Activated CD8-positive, alpha-beta memory T cell treated with anti-CD3 and anti-CD28 coated beads, Interleukin-2, amount 10 ng/mL, durations not matched to agents 7 days and 5 days (primary cell): ENCODE data around the gene LRRC37B. TPM values are rescaled to one million over a fixed set of nuclear protein-coding genes. Genes with fewer than 3 reads are reported as not detected.
"Not testable (repeated sequence)": the region's sequence is repeated elsewhere in the genome, so short reads cannot be mapped to it uniquely, and the experiment has no call there.

ENCODE experiments used
- ATAC-seq: fragments of 150-1000 bp; cut with Tn5 transposase; one replicate; pipeline ENCODE4 v1.10.0; 2021; ENCODE audit warnings: moderate library complexity
- CTCF ChIA-PET: fragments of 350-600 bp; sonication (Branson Sonifier 250); formaldehyde crosslinking; loops from one replicate; lab custom pipeline; 2021; ENCODE audit warnings: antibody characterized with exemption; lab: Charles Lee
- DNase-seq: peaks from one replicate; pipeline ENCODE4 v3.0.0-alpha.2; 2020
- H3K27ac Mint-ChIP-seq: one replicate; pipeline ENCODE4 v1.8.0; 2021; ENCODE audit warnings: mild to moderate bottlenecking, mixed read lengths
- H3K27me3 Mint-ChIP-seq: one replicate; pipeline ENCODE4 v1.8.0; 2021; ENCODE audit warnings: mixed read lengths
- H3K36me3 Mint-ChIP-seq: one replicate; pipeline ENCODE4 v1.8.0; 2021; ENCODE audit warnings: mild to moderate bottlenecking, mixed read lengths
- H3K4me1 Mint-ChIP-seq: one replicate; pipeline ENCODE4 v1.8.0; 2021; ENCODE audit warnings: mixed read lengths
- H3K4me3 Mint-ChIP-seq: one replicate; pipeline ENCODE4 v1.8.0; 2021; ENCODE audit warnings: mild to moderate bottlenecking, moderate library complexity, mixed read lengths
- H3K9me3 Mint-ChIP-seq: one replicate; pipeline ENCODE4 v1.8.0; 2022; ENCODE audit warnings: low read depth, mixed read lengths
- total RNA-seq, 2 experiments: library from RNA; stranded (reverse); gene quantifications; one replicate each; pipeline ENCODE4 v1.2.3, GENCODE V29; 2021

The LRRC37B gene
- total RNA-seq, 2 experiments from 2014 or later = 29.4 to 42.8 TPM

GRCh38 chr17:32016231-32016630, 9.0 kb downstream of the LRRC37B start:
- Mint-ChIP-seq H3K4me3 (peak overlapping the region; percentile 3), H3K27ac (peak overlapping the region; percentile 78), H3K36me3 (peaks cover 24% of the 10 kb centered on the region), H3K4me1 (peaks cover 48% of the 10 kb centered on the region), H3K9me3 (no peaks in the 10 kb centered on the region), H3K27me3 (no peaks in the 10 kb centered on the region)
- DNase-seq (no peak), ATAC-seq (no peak)
- CTCF ChIA-PET = interaction anchor here (0.9 to 3.5 kb wide), 3 partner anchors 8 to 124 kb away, joined by 3 to 25 read pairs (median 4); partner anchors contain the start of gene LRRC37B

DNA sequence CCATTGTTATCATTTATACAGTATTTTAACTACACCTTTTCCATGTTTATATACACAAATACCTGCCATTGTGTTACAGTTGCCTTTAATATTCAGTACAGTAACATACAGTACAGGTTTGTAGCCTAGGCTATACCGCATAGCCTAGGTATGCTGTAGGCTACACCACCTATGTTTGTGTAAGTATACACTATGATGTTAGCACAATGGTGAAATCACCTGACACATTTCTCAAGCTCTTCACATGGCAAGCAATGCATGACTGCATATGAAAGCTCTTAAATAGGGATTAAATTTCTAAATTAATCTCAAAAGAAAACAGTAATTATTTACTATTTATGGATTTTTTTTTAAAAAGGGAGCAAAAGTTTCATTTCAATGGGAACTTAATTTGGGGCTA, 12.0 kb downstream of the LRRC37B start:
- peaks cover 15% of the 10 kb centered on the region for H3K36me3 Mint-ChIP-seq
- DNase-seq (no peak), ATAC-seq (no peak)
- no peak overlapping the region for H3K27ac Mint-ChIP-seq
- CTCF ChIA-PET = interaction anchor here (1.5 to 3.5 kb wide), 2 partner anchors 11 to 114 kb away, joined by 3 to 25 read pairs; partner anchors contain the start of gene LRRC37B
- no peaks in the 10 kb centered on the region for H3K9me3 Mint-ChIP-seq
- H3K27me3 Mint-ChIP-seq = no peaks in the 10 kb centered on the region
- peaks cover 39% of the 10 kb centered on the region for H3K4me1 Mint-ChIP-seq
- H3K4me3 Mint-ChIP-seq = no peak overlapping the region

DNA sequence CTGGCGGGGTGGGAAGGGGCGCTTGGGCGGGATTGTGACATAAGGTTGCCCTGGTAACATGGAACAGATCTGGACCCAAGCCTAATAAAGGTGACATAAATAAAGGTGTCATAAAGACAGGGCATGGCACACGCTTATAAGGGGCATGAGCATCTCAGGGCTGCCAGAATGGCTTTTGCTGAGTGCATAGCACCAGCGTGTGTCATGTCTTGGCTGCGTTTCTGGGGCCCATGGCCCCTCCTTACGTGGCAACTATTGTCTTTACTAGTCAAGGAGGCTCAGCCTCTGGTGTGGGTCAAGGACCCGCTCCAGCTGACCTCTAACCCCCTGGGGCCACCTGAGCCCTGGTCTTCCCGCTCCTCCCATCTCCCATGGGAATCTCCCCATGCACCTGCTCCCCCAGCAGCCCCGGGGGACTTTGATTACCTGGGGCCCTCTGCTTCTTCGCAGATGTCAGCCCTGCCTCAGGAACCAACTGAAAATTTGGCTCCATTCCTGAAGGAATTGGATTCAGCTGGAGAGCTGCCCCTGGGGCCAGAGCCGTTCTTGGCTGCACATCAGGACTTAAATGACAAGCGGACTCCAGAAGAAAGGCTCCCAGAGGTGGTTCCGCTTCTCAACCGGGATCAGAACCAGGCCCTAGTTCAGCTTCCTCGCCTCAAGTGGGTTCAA, 13.9 kb downstream of the LRRC37B start:
- no peak for ATAC-seq
- no peak overlapping the region for H3K27ac Mint-ChIP-seq

GRCh38 chr17:32021615-32021955, 14.4 kb downstream of the LRRC37B start:
- CTCF ChIA-PET = no interaction called here
- H3K9me3 Mint-ChIP-seq = no peaks in the 10 kb centered on the region
- no peak overlapping the region for H3K4me3 Mint-ChIP-seq
- ATAC-seq = no peak
- H3K4me1 Mint-ChIP-seq = peaks cover 27% of the 10 kb centered on the region
- no peaks in the 10 kb centered on the region for H3K27me3 Mint-ChIP-seq
- peaks cover 12% of the 10 kb centered on the region for H3K36me3 Mint-ChIP-seq
- no peak for DNase-seq
- H3K27ac Mint-ChIP-seq = no peak overlapping the region

More for the DNA sequence above, 13.9 kb downstream of the LRRC37B start:
- peaks cover 14% of the 10 kb centered on the region for H3K36me3 Mint-ChIP-seq
- CTCF ChIA-PET = no interaction called here
- peaks cover 32% of the 10 kb centered on the region for H3K4me1 Mint-ChIP-seq
- H3K4me3 Mint-ChIP-seq = no peak overlapping the region
- DNase-seq = no peak
- no peaks in the 10 kb centered on the region for H3K9me3 Mint-ChIP-seq
- H3K27me3 Mint-ChIP-seq = no peaks in the 10 kb centered on the region

DNA sequence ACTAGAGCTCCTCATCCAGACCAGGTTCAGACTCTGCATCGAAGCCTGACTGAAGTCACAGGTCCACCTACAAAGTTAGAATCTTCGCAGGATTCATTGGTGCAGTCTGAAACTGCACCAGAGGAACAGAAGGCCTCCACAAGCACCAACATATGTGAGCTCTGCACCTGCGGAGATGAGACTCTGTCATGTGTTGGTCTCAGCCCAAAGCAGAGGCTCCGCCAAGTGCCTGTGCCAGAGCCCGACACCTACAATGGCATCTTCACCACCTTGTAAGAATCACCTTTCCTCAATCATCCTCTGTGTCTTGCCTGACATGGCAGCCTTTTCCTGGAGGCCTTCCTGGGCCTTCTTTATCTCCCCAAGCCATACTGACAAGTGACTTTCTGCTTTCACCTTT, 15.4 kb downstream of the LRRC37B start:
- CTCF ChIA-PET = not testable (repeated sequence)

DNA sequence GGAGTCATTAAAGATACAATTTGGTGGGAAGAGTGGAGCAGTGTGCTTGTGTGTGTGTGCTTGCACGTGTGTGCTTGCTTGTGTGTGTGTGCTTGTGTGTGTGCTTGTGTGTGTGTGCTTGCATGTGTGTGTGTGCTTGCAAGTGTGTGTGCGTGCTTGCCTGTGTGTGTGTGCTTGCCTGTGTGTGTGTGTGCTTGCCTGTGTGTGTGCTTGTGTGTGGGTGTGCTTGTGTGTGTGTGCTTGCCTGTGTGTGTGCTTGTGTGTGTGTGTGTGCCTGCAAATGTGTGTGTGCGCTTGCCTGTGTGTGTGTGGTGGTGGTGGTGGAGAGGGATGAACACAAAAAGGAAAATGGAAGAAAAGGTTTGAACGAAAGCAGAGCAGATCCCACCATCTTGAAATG, 20.1 kb downstream of the LRRC37B start:
- ATAC-seq, H3K36me3 Mint-ChIP-seq, H3K27ac Mint-ChIP-seq, H3K4me3 Mint-ChIP-seq, H3K27me3 Mint-ChIP-seq, H3K4me1 Mint-ChIP-seq, CTCF ChIA-PET, H3K9me3 Mint-ChIP-seq, DNase-seq: not testable (repeated sequence)

More for the DNA sequence above, 15.4 kb downstream of the LRRC37B start:
- H3K36me3 Mint-ChIP-seq = peaks cover 15% of the 10 kb centered on the region
- not testable (repeated sequence) for H3K9me3 Mint-ChIP-seq, ATAC-seq, DNase-seq, H3K4me3 Mint-ChIP-seq, H3K27me3 Mint-ChIP-seq, H3K27ac Mint-ChIP-seq
- peaks cover 18% of the 10 kb centered on the region for H3K4me1 Mint-ChIP-seq

- no peak overlapping the region for H3K4me3 Mint-ChIP-seq
- CTCF ChIA-PET = no interaction called here
- H3K4me1 Mint-ChIP-seq = peaks cover 3% of the 10 kb centered on the region
- DNase-seq (no peak), ATAC-seq (no peak)
- no peak overlapping the region for H3K27ac Mint-ChIP-seq
- no peaks in the 10 kb centered on the region for H3K27me3 Mint-ChIP-seq
- H3K9me3 Mint-ChIP-seq = no peaks in the 10 kb centered on the region
- H3K36me3 Mint-ChIP-seq = peaks cover 21% of the 10 kb centered on the region
These were observed 26.0 kb downstream of the LRRC37B start for GRCh38 chr17:32033223-32033622.

DNA sequence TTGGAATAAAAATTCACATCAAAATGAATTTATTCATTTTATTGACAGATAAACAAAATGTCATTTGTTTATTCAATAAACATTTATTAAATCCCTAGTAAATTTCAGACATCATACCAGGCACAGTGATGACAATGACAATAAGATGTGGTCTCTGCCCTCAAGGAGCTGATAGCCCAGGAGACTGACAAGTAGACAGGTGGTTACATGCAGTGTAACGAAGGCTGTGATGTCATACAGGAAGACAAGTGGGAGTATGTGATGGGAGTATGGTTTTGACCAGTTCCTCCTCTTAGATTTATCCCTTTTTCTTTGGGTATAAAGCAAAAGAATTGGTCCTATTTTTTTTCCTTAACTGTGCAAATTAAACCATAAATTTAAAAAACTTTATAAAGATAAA, 26.6 kb downstream of the LRRC37B start:
- not testable (repeated sequence) for H3K9me3 Mint-ChIP-seq, H3K27me3 Mint-ChIP-seq, ATAC-seq, H3K4me3 Mint-ChIP-seq, H3K27ac Mint-ChIP-seq, H3K4me1 Mint-ChIP-seq, DNase-seq
- CTCF ChIA-PET = interaction anchor here (0.6 kb wide), 1 partner anchor 380 kb away, joined by 3 read pairs; no protein-coding TSS in a partner anchor
- H3K36me3 Mint-ChIP-seq = peaks cover 21% of the 10 kb centered on the region

DNA sequence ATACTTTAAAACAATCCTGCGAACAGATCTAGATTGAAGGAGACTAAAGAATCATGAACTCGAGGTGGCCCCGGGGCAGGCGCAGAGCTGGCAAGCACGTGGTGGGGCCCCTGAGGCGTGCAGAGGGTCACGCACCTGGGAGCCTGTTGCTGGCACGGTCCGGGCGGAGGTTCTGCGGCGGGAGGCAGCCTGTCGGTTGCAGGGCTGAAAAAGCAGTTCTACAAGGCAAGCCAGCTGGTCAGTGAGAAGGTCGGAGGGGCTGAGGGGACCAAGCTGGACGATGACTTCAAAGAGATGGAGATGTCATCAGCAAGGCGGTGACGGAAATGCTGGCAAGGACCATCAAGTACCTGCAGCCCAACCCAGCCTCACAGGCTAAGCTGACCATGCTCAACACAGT, 33.1 kb downstream of the LRRC37B start:
- H3K4me3 Mint-ChIP-seq, CTCF ChIA-PET, H3K27me3 Mint-ChIP-seq, H3K27ac Mint-ChIP-seq, H3K4me1 Mint-ChIP-seq, ATAC-seq, H3K9me3 Mint-ChIP-seq, DNase-seq: not testable (repeated sequence)
- peaks cover 22% of the 10 kb centered on the region for H3K36me3 Mint-ChIP-seq

GRCh38 chr17:32041306-32041875, 34.2 kb downstream of the LRRC37B start:
- H3K36me3 Mint-ChIP-seq = peaks cover 13% of the 10 kb centered on the region

GRCh38 chr17:32042266-32042665, 35.1 kb downstream of the LRRC37B start:
- H3K27ac Mint-ChIP-seq, H3K27me3 Mint-ChIP-seq, DNase-seq, H3K4me3 Mint-ChIP-seq, H3K4me1 Mint-ChIP-seq, ATAC-seq, CTCF ChIA-PET, H3K9me3 Mint-ChIP-seq: not testable (repeated sequence)
- peaks cover 10% of the 10 kb centered on the region for H3K36me3 Mint-ChIP-seq

More at GRCh38 chr17:32041306-32041875, 34.2 kb downstream of the LRRC37B start:
- CTCF ChIA-PET, H3K27me3 Mint-ChIP-seq, H3K9me3 Mint-ChIP-seq, ATAC-seq, H3K4me1 Mint-ChIP-seq, H3K4me3 Mint-ChIP-seq, DNase-seq, H3K27ac Mint-ChIP-seq: not testable (repeated sequence)

- H3K4me3 Mint-ChIP-seq, ATAC-seq, H3K36me3 Mint-ChIP-seq, CTCF ChIA-PET, H3K9me3 Mint-ChIP-seq, H3K27ac Mint-ChIP-seq, H3K27me3 Mint-ChIP-seq, DNase-seq, H3K4me1 Mint-ChIP-seq: not testable (repeated sequence)
These were observed 38.4 kb downstream of the LRRC37B start for GRCh38 chr17:32045611-32046010.

GRCh38 chr17:32047663-32048062, 40.5 kb downstream of the LRRC37B start:
- CTCF ChIA-PET, DNase-seq, H3K9me3 Mint-ChIP-seq, H3K27ac Mint-ChIP-seq, ATAC-seq, H3K4me3 Mint-ChIP-seq, H3K4me1 Mint-ChIP-seq, H3K27me3 Mint-ChIP-seq, H3K36me3 Mint-ChIP-seq: not testable (repeated sequence)

- ATAC-seq = peak; percentile 6
- H3K4me1 Mint-ChIP-seq, H3K27ac Mint-ChIP-seq, H3K27me3 Mint-ChIP-seq, H3K36me3 Mint-ChIP-seq, CTCF ChIA-PET, H3K9me3 Mint-ChIP-seq, DNase-seq, H3K4me3 Mint-ChIP-seq: not testable (repeated sequence)
These were observed 47.8 kb downstream of the LRRC37B start for GRCh38 chr17:32054985-32055384.
